Sigmoid colon (tissue), 4 donors: ENCODE results near the gene OSBPL5.

ENCODE experiments used
- CTCF ChIP-seq, 4 experiments: fragments of 450-650 bp in 3 of 4; fragments of 200-600 bp in 1 of 4; IDR thresholded peaks; one replicate each; pipeline ENCODE4 v1.5.1; 2016 to 2019; ENCODE audit warnings: antibody characterized with exemption in 4 of 4, mild to moderate bottlenecking in 3 of 4, moderate library complexity in 2 of 4
- EP300 ChIP-seq, 4 donors: sonication (generic); formaldehyde crosslinking; IDR thresholded peaks; one replicate each; pipeline ENCODE4 v1.6.1; 2017; ENCODE audit warnings: antibody characterized with exemption in 4 of 4
- POLR2A ChIP-seq, 2 donors: fragments of 450-650 bp; IDR thresholded peaks; one replicate each; pipeline ENCODE4 v1.6.1; 2016; ENCODE audit warnings: antibody characterized with exemption in 2 of 2, mild to moderate bottlenecking in 2 of 2, moderate library complexity in 2 of 2
- POLR2AphosphoS5 ChIP-seq, 4 donors: sonication (generic); formaldehyde crosslinking; IDR thresholded peaks; one replicate each; pipeline ENCODE4 v1.6.1; 2017; ENCODE audit warnings: antibody characterized with exemption in 4 of 4

GRCh38 chr11:3205261-3206155 is 40.4 kb upstream of the OSBPL5 start:
- TF ChIP-seq CTCF (IDR thresholded peaks at IDR 0.05) (no peak), POLR2AphosphoS5 (IDR thresholded peaks at IDR 0.05) (no peak), POLR2A (IDR thresholded peaks at IDR 0.05) (no peak), EP300 (IDR thresholded peaks at IDR 0.05) (no peak)
